Loucy (cell line): ENCODE measurements around the gene AMIGO3.
"Not testable (repeated sequence)": the region's sequence is repeated elsewhere in the genome, so short reads cannot be mapped to it uniquely, and the experiment has no call there.

ENCODE experiments used
- CTCF ChIP-seq: fragments of 200-600 bp; sonication (generic); conservative IDR thresholded peaks from 2 replicates; pipeline ENCODE4 v1.5.1; 2014; ENCODE audit warnings: mild to moderate bottlenecking, antibody characterized with exemption, low read length
- EZH2phosphoT487 ChIP-seq: fragments of 200-600 bp; IDR thresholded peaks from 2 replicates; pipeline ENCODE4 v1.6.1; 2018; ENCODE audit warnings: antibody characterized with exemption, mild to moderate bottlenecking, moderate library complexity, borderline replicate concordance

DNA sequence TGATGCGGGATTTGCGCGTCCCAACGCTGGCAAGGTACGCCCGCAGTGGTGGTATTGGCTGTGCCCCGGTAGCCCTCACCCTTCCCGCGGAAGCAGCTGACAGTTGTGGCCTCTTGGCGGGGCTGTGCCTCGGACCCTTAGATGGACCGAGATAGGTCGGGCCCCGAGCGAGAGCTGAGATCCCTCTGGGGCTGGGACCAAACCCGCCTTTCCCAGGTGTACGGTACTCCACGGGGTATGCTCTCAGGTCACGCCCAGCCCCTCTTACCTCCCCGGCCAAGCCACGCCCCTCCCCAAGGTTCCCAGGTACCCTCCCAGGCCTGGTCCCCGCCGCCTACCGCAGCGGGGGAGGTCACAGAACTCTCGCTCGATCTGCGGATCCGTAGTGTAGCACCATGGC lies 33.1 kb downstream of the AMIGO3 start:
- not testable (repeated sequence) for TF ChIP-seq CTCF, EZH2phosphoT487
